DOHH2 (cell line): ENCODE data around the gene CCM2.

Source experiments
- H3F3A ChIP-seq: fragments of 200-600 bp; sonication (generic), shearing (Covaris generic); 2 replicates; pipeline ENCODE4 v1.6.0; 2016; ENCODE audit warnings: antibody characterized with exemption, mild to moderate bottlenecking; ENCODE audit not compliant: control insufficient read depth, insufficient read depth
- H3K27ac ChIP-seq: fragments of 200-600 bp; sonication (generic); 2 replicates; pipeline ENCODE4 v1.5.1; 2014; ENCODE audit warnings: low read depth, mild to moderate bottlenecking, low read length, moderate library complexity
- H3K27me3 ChIP-seq: fragments of 200-600 bp; sonication (generic); 2 replicates; pipeline ENCODE4 v1.6.1; 2014; ENCODE audit warnings: mild to moderate bottlenecking, low read length, mixed read lengths; ENCODE audit not compliant: control insufficient read depth
- H3K36me3 ChIP-seq: fragments of 200-600 bp; sonication (generic); 2 replicates; pipeline ENCODE4 v1.6.1; 2014; ENCODE audit warnings: mild to moderate bottlenecking, low read length, moderate library complexity, mixed read lengths; ENCODE audit not compliant: control insufficient read depth
- H3K4me1 ChIP-seq: fragments of 200-600 bp; sonication (generic); 2 replicates; pipeline ENCODE4 v1.6.1; 2014; ENCODE audit warnings: mild to moderate bottlenecking, low read length, mixed read lengths; ENCODE audit not compliant: control insufficient read depth
- H3K4me2 ChIP-seq: fragments of 200-600 bp; sonication (generic); 2 replicates; pipeline ENCODE4 v1.6.0; 2014; ENCODE audit warnings: mild to moderate bottlenecking, low read length, moderate library complexity
- H3K4me3 ChIP-seq: fragments of 200-600 bp; sonication (generic); 2 replicates; pipeline ENCODE4 v1.5.1; 2014; ENCODE audit warnings: mild to moderate bottlenecking, low read length, mixed read lengths
- H3K79me2 ChIP-seq: fragments of 200-600 bp; sonication (generic); 2 replicates; pipeline ENCODE4 v1.6.1; 2014; ENCODE audit warnings: mild to moderate bottlenecking, low read length, mixed read lengths; ENCODE audit not compliant: control insufficient read depth
- H3K9me2 ChIP-seq: fragments of 200-600 bp; sonication (generic); replicated peaks from 2 replicates; pipeline ENCODE4 v1.6.1; 2014; ENCODE audit warnings: mild to moderate bottlenecking, low read length, mixed read lengths; ENCODE audit not compliant: control insufficient read depth
- H3K9me3 ChIP-seq: fragments of 200-600 bp; sonication (generic); 2 replicates; pipeline ENCODE4 v1.6.1; 2014; ENCODE audit warnings: antibody characterized with exemption, low read length, mixed read lengths; ENCODE audit not compliant: control insufficient read depth, insufficient read depth
- H4K20me1 ChIP-seq: fragments of 200-600 bp; sonication (generic); 2 replicates; pipeline ENCODE4 v1.6.0; 2014; ENCODE audit warnings: low read depth, mild to moderate bottlenecking, antibody characterized with exemption, low read length, moderate library complexity; ENCODE audit not compliant: control insufficient read depth, insufficient read depth
- EZH2phosphoT487 ChIP-seq: fragments of 200-600 bp; sonication (generic); IDR thresholded peaks from 2 replicates; pipeline ENCODE4 v1.6.1; 2017; ENCODE audit warnings: borderline replicate concordance, mild to moderate bottlenecking, antibody characterized with exemption, low read length, moderate library complexity, mixed read lengths
- TF ChIP-seq, protein P1 (sequence below): fragments of 200-600 bp; sonication (generic); IDR thresholded peaks from one replicate; pipeline ENCODE4 v1.5.1; 2014; ENCODE audit warnings: antibody characterized with exemption, mild to moderate bottlenecking, low read depth, low read length; ENCODE audit not compliant: poor library complexity, severe bottlenecking

The CCM2 gene

DNA sequence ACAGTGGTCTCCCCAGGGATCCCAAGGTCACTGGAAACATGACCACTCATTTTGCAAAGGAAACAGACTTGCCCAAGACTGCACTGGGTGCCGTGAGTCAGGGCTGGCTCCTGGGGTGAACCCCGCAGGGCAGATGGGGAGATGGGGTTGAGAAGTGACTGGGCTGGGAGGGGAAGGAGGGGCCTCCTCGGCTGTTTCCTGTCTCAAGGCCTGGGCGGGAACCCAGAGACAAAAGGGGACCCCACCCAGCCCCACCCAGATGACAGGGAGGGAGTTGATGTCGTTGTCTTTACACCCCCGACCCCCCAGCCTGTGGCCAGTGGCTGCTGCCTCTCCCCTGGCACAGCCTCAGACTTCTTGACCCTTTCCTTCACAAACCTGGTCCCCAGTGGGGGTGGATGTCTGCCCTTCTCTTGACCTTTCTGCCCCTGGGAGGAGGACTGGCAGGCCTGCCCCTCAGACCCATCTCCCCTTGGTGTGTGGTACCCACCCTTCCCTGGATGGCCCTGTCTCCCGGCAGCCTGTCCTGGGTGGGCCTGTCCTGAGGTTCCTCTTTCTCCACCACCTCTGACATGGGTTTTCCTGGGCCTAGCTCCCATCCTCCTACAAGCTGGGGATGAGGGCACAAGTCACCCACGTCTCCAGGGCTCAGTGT lies 22.6 kb upstream of the CCM2 start:
- H3K9me3 ChIP-seq: no peaks in the 10 kb centered on the region
- peak overlapping the region; percentile 94 for H3K27ac ChIP-seq
- H3K36me3 ChIP-seq: peaks cover 91% of the 10 kb centered on the region
- H3K27me3 ChIP-seq: no peaks in the 10 kb centered on the region
- peaks cover 30% of the 10 kb centered on the region for H3F3A ChIP-seq
- no peaks in the 10 kb centered on the region for H4K20me1 ChIP-seq
- H3K79me2 ChIP-seq: peaks cover 56% of the 10 kb centered on the region
- H3K4me1 ChIP-seq: peaks cover 96% of the 10 kb centered on the region
- peak overlapping the region; percentile 91 for H3K4me3 ChIP-seq
- H3K4me2 ChIP-seq: peak overlapping the region; percentile 97
- no peaks in the 10 kb centered on the region for H3K9me2 ChIP-seq
- no peak for TF ChIP-seq EZH2phosphoT487
- TF ChIP-seq, protein P1, sequence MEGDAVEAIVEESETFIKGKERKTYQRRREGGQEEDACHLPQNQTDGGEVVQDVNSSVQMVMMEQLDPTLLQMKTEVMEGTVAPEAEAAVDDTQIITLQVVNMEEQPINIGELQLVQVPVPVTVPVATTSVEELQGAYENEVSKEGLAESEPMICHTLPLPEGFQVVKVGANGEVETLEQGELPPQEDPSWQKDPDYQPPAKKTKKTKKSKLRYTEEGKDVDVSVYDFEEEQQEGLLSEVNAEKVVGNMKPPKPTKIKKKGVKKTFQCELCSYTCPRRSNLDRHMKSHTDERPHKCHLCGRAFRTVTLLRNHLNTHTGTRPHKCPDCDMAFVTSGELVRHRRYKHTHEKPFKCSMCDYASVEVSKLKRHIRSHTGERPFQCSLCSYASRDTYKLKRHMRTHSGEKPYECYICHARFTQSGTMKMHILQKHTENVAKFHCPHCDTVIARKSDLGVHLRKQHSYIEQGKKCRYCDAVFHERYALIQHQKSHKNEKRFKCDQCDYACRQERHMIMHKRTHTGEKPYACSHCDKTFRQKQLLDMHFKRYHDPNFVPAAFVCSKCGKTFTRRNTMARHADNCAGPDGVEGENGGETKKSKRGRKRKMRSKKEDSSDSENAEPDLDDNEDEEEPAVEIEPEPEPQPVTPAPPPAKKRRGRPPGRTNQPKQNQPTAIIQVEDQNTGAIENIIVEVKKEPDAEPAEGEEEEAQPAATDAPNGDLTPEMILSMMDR: no peak

DNA sequence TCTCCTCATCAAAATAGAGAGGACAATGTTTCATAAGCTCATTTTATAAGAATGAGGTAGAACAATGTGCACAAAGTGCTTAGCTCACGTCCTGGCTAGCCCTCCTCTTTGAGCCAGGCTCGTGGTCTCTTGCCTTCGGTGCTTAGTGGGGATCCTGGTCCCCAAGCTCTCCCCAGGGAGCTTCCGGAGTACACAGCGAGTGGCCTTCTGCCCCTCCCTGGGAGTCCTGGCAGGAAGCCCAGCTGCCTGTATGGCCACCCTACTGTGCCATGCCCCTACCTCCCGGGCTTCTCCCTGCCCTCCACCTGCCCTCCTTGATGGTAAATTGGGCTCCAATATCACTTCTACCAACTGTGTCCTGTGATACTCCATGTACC lies 22.1 kb upstream of the CCM2 start:
- Histone ChIP-seq H3K36me3 (peaks cover 91% of the 10 kb centered on the region), H4K20me1 (no peaks in the 10 kb centered on the region), H3F3A (peaks cover 35% of the 10 kb centered on the region), H3K27me3 (no peaks in the 10 kb centered on the region), H3K27ac (peak overlapping the region; percentile 94), H3K4me3 (peak overlapping the region; percentile 91), H3K79me2 (peaks cover 61% of the 10 kb centered on the region), H3K4me2 (peak overlapping the region; percentile 97), H3K9me2 (no peaks in the 10 kb centered on the region), H3K4me1 (peaks cover 96% of the 10 kb centered on the region), H3K9me3 (no peaks in the 10 kb centered on the region)
- TF ChIP-seq, protein P1: no peak
- TF ChIP-seq EZH2phosphoT487: no peak

DNA sequence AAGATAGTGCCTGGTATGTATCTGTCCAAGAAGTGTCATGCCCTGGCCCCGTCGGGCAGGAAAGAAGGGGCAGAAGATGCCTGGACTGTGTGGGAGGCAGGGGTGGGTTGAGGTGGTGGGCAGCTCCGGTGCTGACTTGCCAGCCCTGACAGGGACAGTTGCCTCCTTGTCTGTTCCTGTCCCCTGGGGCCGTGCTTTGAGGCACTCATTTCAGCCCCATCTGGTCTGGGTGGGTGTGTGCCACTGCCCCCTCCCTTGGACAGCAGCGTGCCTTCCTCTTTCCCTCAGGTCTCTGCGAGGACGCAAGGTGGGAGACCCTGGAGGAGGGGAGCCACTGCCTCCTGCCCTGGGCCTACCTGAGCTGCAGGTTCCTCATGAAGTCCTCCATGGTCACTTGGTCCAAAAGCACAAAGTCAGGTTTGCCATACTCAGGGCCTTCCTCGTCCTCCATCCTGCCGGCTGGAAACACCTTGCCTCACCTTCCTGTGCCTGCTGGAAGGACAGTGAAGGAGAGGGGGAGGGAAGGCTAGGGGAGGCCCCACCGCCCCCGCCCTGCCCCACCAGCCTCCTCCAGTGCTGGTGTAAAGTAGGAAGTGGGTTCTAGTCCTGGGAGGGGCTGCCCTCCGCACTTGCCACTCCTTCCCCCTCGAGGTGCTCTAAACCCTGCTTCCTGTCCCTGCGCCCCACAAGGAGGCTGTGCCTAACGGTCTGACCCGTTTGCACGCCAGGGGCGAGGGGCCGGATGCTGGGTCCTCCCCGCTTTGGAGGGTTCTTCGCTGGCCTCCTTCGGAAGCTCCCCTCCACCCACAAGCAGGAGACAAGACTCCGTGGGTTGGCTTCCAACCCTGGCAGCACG lies 21.3 kb upstream of the CCM2 start, which contains the start of gene MYO1G:
MYO1G (minus strand) TSS at position 505 of the 856 bp plus-strand sequence; CDS start at position 451, 54 bp downstream.
- H3K27ac ChIP-seq: peak within 1 kb of the TSS; percentile 94

More for the DNA sequence above, 21.3 kb upstream of the CCM2 start, which contains the start of gene MYO1G:
- H3K79me2 ChIP-seq: peaks cover 61% of the 10 kb centered on the region
- peaks cover 43% of the 10 kb centered on the region for H3F3A ChIP-seq
- no peak for TF ChIP-seq EZH2phosphoT487
- TF ChIP-seq, protein P1: no peak
- H3K27me3 ChIP-seq: no peaks in the 10 kb centered on the region
- no peaks in the 10 kb centered on the region for H3K9me3 ChIP-seq
- H3K4me2 ChIP-seq: peak within 1 kb of the TSS; percentile 97
- no peaks in the 10 kb centered on the region for H3K9me2 ChIP-seq
- peak within 1 kb of the TSS; percentile 91 for H3K4me3 ChIP-seq
- H4K20me1 ChIP-seq: peaks cover 7% of the 10 kb centered on the region; the same call in 1 of the 2 replicates
- peaks cover 91% of the 10 kb centered on the region for H3K36me3 ChIP-seq
- peaks cover 97% of the 10 kb centered on the region for H3K4me1 ChIP-seq
